GM18502 (cell line): ENCODE results near the gene MSI2.

Source experiments
- ATAC-seq: cut with Tn5 transposase; IDR thresholded peaks from one replicate; pipeline ENCODE4 v1.9.1; 2021; ENCODE audit warnings: mild to moderate bottlenecking; ENCODE audit not compliant: unreplicated experiment, poor library complexity

Gene MSI2

DNA sequence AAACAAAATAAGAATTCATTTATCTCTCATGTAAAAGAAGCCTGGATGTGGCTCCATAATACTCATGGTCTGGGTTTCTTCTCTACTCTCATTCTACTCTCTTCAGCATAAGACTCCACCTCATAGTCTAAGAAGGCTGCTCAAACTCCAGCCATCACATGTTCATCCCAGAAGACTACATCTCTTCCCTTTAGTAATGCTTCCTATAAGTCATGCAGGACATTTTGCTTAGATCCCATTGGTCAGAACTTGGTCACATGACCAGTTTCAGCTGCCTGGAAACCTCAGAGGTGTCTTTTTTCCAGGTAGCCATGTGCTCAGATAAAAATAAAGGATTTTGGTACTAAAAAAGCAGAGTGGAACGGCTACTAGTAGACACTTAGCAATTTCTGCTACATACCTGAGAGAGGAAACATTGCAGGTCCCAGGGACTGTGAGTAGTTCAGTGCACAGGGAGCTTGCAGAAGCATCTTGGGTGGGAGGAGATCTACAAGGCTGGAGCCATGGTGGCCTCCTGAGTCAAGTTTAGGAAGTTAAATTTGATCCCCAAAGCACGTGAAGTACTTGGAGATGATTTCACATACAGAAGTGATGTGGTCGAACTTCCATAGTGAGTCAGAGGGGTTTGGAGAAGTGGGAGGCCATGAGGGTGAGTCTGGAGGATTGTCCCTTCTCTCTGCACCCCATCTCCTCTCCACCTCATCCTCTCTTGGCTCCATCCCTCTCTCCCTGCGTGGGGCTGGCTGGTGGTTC is 378.6 kb downstream of the MSI2 start:
- ATAC-seq = no peak

DNA sequence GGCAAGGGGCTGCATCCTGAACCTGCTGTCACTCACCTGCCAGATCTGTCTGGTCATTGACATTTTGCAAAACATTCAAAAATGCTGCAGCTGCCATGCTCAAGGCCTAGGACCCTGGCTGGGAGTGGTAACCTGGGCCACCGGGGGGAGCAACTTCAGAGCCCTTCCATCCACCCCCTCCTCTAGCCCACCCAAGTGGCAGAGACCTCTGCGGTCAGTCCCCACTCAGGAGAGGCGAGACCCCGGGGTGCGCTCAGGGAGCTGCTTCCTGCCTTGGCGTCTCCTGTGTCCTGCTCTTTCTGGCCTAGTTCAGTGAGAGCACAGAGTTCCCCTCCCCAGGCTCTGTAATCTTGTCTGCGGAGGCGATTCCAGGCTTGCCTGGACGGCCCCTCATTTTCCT is 380.0 kb downstream of the MSI2 start:
- no peak for ATAC-seq

DNA sequence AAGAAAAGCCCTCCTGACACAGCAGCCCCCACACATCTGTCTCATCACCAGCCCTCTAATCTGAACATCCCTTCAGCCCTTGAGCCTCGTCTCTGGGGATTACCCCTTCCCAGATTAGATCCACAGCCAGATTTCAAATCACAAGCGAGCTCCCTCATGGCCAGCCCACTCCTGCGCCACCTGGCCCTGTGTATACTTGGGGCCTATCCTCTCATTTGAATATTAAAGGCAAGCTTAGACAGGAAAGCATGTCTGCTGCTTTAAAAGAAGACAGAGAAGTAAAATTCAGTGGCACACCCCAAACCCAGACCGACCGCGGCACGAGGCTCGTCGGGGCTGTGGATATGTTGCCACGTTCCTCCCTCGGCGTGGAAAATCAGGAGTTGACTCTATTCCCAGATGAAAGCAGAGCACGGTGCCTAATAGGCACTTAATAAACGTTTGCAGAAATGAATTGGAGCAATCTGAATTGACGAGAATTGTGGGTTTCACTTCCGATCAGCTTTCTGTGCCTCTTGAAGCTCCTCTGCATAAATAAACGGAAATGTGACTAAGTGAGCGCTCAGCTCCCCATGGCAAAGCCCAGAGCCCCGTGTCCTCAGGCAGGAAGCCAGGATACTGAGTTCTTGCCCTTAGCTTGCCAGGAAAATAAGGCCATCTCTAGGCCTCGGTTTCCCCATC is 380.8 kb downstream of the MSI2 start:
- no peak for ATAC-seq

DNA sequence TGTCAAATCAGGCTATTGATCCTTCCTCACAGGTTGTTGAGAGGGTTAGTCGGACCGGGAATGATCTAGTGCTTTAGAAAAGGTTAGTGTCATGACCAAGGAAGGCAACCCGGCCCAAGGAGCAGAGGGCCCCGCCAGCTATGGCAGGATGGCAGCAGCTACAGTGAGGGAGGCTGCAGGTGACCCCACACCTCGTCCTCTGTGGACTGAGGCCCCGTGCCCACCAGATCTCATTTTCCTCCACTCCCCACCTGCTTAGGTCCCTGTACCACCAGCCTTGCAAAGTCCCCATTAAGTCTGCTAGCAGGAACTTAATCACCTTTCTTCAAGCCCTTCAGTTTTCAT is 381.3 kb downstream of the MSI2 start:
- no peak for ATAC-seq

DNA sequence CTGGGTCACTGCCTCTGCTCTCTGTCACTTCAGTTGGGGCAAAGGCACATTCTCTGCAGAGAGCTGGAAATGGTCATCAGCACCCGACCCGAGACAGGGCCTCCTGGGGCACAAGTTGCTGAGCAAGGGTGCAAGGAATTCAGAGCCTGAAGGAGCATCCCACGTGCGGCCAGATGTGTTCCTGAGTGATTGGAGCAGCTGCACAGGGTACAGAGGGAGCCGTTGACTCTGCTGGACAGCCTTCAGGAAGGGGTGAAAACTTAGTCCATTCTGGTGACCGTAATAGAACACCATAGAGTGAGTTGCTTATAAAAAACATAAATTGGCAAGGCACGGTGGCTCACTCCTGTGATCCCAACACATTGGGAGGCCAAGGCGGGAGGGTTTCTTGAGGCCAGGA is 382.0 kb downstream of the MSI2 start:
- no peak for ATAC-seq

DNA sequence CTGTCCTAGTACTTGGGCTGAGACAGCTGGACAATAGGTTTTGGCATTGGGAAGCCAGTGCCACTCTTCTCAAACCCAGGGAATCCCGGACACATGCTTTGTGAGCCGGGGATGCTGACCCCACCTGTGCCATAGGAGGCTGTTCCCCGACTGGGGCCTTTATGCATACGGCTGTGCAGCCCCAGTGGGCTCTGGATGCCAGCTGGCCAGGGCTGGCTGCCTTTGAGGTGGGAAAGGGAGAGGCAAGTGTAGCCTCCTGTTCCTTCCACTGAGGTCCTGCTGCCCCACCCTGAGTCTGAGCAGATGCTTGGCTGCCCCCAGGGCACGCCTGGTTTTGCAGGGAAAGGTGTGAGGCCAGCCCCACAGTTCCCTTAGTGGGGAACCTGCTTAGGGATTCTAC is 383.1 kb downstream of the MSI2 start:
- ATAC-seq = no peak

DNA sequence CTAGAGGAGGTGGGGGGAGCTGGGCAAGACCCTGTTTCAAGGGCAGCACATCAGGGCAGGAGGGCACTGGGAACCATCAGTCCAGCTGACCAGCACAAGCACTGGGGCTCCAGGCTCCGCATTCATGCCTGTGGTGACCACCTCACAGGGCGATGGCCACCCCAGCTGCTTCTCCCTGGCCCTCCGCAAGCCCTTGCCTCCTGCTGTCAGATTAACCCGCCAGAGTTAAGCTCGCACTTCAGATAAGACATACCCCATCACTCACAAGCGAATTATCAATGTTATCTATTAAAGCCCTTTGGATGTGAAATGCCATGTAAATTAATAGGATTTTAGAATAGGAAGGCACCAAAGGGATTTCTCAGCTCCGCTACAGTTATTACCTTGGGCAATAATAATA is 383.8 kb downstream of the MSI2 start:
- no peak for ATAC-seq

DNA sequence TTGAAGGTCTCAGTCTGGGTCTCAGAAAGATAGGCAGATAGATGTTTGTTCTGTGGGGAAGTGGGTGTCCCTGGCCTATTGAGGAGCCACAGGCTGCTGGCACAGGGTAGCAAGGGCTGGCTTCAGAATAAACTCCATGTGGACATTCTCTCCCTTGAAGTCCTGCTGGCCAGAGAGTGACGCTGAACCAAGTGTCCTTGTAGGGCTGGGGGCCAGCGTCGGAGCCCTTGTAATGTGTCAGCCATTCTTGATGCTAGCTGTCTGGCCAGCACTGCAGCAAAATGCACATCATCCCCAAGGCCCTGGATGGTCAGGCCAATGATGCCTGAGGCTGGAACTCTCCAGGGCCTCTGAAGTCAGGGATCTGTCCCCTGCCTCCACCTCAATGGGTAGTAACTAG is 385.4 kb downstream of the MSI2 start:
- ATAC-seq = no peak

DNA sequence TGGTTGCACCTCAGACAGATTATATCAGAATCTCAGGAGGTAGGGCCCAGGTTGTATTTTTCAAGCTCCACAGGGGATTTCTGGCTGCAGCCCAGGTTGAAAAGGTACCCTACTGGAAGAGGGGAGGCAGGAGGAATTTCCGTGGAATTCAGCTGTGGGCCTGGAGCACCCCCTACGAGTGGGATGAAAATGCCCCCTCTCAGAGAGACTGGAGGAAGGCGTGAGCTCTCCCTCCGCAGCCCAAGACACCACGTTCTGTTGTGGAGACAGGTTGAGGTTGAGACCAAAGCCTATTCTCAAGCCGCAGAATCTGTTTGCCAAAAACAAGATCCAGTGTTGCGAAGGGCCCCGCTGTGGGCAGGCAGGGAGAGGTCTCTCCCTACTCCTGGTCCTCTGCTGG is 386.7 kb downstream of the MSI2 start:
- no peak for ATAC-seq

DNA sequence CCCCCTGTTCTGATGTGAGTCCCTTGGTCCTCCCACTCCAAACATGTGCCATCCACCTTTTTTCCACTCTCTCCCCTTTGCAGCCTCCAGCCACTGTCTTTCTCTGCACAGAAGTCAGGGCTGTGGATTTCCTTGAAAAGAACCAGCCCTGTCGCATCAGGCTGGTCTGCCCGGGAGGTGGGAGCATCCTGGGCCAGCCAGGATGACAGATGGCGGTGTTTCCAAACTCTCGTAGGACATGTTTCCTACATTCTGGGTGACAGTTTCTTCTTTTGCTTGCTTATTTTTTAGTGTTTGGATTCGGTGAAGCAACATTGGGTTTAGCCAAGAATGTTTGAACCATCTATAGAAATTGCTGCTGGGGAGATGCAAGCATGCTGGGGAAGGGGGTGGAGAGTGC is 388.0 kb downstream of the MSI2 start:
- no peak for ATAC-seq

DNA sequence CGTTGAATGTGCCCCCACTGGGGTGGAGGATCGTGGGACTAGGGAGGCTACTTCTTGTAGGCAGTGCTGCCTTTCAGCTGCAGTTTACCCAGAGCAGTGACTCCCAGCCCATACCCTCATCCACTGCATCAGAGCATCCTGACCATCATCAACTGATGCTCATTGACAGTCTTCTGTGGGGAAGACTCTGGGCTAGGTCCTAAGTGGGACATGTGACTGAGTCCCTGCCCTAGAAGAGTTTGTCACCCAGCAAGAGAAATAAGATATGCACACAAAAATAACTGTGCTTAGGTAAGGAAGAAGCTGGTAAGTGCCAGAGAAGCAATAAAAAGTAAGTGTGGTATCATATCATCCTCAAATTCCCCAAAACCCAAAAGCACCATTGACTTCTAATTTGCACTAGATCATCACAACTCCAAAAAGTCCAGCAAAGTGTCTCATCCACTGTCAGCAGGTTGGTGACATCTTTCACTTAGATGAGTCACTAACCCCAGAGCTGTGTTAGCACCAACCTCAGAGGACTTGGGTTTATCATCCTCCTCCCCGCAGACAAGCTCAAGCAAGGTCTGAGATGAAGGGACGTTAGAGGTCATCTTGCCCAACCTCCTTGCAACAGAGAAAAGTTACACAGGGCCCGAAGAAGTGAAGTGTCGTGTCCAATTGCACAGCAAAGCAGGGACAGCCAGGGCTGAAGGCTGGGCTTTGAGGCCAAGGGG is 389.8 kb downstream of the MSI2 start:
- no peak for ATAC-seq

DNA sequence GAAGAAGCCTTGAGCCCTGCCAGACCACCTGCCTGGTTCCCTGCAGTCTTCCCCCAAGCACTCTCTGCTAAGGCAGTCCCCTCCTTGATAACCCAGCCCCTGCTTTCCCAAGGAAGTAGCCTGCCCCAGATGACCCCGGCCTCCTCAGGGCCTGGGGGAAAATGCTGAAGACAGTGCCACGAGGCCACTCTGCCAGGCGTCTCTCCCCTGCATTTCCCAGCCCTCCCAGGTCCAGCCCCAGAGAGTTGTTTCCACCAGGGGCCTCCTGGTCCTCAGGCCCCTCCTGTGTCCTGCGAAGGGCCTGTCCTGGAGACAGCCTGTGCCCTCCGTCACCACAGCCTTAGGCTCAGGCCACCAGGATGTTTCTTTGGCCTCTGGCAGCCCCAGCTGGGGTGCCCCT is 392.4 kb downstream of the MSI2 start:
- no peak for ATAC-seq

DNA sequence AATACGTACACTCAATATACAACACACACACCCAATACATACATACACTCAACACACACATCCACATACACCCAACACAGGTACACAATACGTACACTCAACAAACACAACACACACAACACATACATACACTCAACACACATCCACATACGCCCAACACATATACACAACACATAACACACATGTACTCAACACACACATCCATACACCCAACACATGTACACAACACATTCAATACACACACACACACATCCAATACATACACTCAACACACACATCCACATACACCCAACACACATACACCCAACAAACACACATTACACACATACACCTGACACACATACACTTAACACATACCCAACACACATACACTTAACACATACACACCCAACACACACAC is 392.9 kb downstream of the MSI2 start:
- ATAC-seq = no peak

DNA sequence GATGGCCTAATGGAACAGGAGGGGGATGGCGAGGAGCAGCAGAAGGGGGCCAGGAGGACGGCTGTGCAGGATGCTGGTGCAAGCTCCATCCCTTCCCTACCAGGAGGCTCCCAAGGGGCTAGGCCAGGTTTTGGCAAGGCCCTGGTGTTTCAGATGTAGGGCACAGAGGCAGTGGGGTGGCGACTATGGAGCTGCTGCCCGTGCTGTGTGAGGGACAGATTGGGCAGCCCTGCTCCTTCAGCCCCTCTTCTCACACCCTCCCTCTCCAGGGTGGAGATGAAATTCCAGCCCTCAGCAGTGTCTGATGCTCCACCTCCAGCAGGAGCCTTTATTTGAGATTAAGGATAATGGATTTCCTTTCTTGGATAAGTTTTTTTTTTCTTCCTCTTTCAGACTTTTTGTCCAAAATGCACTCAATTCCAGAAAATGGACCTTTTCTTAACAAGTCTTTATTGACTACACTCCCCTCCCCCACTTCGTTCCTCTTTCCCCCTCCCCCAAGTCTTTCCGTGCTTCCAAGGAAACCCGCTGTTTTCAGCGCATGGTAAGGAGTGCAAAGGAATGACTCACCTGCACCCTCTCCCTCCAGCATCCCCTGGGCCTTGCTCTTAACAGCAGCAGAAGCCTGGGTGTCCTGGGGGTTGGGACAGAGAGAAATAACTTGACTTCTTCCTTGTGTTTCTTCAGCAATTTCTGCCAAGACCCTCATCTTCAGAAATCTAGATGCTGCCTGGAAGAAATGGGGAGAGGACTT is 393.6 kb downstream of the MSI2 start:
- no peak for ATAC-seq

DNA sequence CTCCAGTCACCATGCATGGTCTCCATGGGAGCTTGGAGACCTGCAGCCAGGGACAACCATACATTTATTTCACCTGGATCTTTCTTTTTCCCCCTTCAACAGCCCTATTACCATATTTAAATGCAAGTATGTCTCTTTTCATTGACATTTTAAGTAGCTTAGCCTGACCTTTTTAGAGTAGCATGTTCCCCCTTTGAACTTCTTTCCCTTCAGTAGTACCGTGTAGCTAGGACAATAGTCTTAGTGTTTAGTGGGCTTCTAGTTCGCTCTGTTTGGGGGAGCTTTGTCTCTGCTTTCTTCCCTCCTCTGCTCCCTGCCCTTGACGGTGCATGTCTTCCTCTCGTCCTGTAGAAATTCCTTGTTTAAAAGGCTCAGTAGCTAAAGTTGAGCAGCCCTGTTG is 394.2 kb downstream of the MSI2 start:
- ATAC-seq = no peak

DNA sequence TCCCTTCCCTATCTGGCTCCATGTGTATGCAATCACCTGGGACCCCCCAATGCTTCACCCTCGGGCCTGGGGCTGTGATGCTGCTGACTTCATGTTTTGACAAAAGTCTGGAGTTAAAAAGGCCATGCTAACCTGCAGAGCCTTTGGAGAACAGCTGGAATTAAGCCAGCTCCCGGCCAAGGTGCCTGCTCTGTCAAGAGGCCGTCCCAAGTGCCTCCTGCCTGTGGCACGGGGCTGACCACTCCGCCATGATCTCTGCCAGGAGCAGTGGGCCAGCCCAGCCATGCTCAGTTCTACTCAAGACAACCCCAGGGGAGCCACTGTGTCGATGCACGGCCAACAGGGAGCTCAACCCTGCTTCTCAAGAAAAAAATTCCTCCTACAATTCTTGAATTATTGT is 395.1 kb downstream of the MSI2 start:
- no peak for ATAC-seq

DNA sequence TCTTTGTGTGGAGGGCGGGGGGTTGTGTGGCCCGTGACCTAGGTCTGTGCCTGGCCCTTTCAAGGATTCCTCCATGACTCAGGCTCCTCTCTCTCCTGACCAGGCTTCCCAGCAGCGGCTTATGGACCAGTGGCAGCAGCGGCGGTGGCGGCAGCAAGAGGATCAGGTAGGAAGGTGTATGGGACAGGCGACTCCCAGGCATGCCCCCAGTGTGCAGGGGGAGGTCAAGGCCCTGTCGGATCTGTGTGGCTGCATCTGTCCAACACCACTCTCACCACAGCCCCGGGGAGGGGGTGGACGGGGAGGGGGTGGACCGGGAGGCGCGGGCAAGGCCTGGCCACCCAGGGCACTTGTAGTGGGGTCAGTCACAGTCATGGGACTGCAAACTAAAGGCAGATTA is 395.7 kb downstream of the MSI2 start:
- no peak for ATAC-seq

DNA sequence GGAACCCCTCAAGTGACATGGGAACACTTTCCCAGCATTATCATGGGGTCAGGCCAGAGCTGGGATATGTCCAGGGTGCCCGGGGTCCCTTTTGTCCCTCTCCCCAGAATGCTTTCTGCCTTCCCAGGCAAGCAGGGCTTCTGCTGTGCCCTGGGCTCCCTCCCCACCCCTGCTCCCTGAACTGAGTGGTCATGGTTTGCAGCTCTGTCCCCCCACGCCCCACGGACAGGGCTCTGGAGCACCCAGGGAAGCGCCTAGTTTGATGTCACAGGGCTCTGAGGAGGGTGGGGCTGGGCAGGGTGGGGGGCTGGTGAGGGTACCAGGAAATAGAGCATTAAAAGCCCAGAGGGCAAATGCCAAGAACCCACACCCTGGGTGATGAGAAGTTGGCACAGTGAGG is 396.5 kb downstream of the MSI2 start:
- no peak for ATAC-seq

DNA sequence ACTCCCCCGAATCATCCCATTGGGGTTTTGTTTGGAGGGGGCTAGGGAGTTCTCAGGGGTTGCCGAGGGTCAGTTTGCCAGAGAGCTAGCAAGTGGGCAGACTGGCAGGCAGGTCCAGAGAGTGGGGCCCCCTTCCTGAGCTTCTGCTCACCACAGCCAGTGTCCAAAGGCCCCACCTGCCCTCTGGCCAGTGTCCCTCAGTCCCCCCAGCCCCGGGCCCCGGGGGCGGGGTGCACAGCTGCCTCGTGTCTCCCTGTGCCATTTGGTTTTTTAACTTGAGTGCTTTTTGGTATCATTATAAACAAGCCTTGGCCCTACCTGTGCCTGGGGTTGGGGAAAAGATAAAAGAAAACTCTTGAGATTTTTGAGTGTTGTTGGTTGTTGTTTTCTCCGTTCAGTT is 397.0 kb downstream of the MSI2 start:
- ATAC-seq = no peak

DNA sequence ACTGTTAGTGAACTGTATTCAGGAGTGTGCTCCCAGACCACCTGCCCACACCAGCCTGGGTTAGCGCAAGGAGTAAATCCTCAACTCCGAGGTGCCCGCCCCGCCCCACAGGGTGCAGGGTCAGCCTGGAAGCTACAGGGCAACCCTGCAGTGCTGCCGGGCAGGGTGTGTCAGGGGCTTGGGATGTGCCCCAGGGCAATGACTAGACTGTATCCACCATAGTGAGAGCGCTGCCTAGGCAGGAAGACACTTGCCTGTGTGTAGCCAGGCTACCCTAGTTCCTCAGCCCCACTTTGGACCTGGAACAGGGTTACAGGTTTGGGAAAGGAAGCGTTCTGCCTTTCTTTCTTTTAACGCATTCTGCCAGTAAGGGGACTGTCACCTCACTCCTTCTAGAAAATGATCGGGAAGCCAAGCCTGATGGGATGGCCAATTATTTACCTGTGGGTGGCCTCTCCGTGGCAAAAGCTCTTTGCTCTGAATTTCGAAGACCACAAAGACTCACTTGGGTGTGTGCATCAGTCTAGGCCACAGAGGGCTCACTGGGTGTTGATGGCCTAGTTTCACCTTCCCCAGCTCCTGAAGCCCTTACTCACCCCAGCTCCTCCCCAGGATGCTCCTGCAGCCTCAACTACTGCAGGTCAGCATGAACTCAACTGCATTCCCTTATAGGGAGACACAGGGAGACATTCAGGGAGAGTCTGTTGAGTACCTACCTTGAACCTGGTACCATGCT is 397.9 kb downstream of the MSI2 start:
- ATAC-seq = no peak
